Activated effector memory CD4-positive, alpha-beta T cell treated with anti-CD3 and anti-CD28 coated beads, Interleukin-2, amount 50 U/mL, for 16 hours (primary cell): ENCODE measurements around the gene RANBP2.
A peak's percentile ranks its signal among the peaks of the same experiment; 100 is the strongest.

ENCODE experiments used
- DNase-seq: peaks from one replicate; pipeline ENCODE4 v3.0.0-alpha.2; 2020

RANBP2 gene

GRCh38 chr2:108786008-108786353 lies 66.7 kb downstream of the RANBP2 start:
- no peak for DNase-seq

- peak; percentile 97 for DNase-seq
Observed at GRCh38 chr2:108786354-108787215, 67.3 kb downstream of the RANBP2 start, which contains the start of gene CCDC138. TSS of gene CCDC138 (plus strand) at chr2:108786771. CDS start at chr2:108786823, 52 bp downstream.

DNA sequence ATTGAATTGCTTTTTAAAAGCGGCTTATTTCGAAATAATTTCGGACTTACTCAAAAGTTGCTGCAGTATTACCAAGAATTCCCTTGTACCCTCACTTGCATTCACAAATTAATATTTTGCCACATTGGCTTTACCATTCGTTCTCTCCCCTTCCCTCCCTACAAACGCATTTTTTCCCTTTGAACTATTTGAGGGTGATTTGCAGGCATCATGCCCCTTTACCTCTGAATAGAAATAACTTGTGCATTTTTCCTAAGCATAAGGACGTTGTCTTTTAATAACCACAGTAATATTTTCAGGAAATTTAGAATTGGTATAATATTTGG lies 67.9 kb downstream of the RANBP2 start:
- DNase-seq = no peak

DNA sequence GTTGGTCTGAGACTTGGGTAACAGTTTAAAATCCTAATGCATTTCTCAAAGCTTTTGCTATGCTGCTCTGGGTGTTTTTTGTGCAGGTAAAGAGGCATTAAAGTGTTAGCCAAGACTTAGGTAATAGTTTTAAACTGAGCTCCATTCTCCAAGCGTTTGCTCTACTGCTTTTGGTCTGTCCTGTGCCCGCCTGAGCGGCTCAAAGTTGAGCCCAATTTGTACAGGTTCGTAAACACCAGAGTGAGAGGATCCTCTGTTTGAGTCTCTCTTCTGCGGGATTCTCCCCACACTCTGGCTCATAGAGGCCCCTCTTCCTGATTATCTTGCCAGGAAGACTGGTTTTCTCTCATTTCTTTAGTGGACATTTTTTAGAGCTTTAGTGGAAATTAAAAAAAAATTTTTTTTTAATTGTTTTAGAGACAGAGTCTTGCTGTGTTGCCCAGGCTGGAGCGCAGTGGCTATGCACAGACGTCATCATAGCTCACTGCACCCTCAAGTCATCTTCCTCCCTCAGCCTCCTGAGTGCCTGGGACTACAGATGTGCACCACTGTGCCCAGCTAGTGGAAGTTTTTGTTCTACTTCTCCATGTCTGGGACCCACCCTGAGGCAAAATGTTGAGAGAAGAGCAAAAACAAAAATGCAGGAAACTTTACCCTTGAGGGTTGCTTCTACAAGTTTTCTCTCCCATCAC lies 83.9 kb downstream of the RANBP2 start:
- DNase-seq = no peak

GRCh38 chr2:108805032-108805431 lies 85.8 kb downstream of the RANBP2 start:
- no peak for DNase-seq

GRCh38 chr2:108805782-108806181 lies 86.5 kb downstream of the RANBP2 start:
- DNase-seq = no peak

GRCh38 chr2:108806371-108807113 lies 87.3 kb downstream of the RANBP2 start:
- DNase-seq = no peak

DNA sequence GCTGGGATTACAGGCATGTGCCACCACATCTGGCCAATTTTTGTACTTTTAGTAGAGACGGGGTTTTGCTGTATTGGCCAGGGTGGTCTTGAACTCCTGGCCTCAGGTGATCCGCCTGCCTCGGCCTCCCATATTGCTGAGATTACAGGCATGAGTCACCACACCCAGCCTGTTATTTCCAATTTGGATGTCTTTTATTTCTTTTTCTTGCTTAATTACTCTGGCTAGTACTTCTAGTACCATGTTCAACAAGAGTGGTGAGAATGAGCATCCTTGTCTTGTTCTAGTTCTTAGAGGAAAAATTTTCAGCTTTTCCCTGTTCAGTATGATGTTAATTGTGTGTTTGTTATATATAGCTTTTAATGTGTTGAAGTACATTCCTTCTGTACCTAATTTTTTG lies 90.7 kb downstream of the RANBP2 start:
- DNase-seq = no peak

- DNase-seq = no peak
Observed at GRCh38 chr2:108810993-108811957, 92.0 kb downstream of the RANBP2 start.

- DNase-seq = no peak
Observed at GRCh38 chr2:108813732-108814131, 94.5 kb downstream of the RANBP2 start.

GRCh38 chr2:108820482-108820881 lies 101.2 kb downstream of the RANBP2 start:
- DNase-seq = no peak

DNA sequence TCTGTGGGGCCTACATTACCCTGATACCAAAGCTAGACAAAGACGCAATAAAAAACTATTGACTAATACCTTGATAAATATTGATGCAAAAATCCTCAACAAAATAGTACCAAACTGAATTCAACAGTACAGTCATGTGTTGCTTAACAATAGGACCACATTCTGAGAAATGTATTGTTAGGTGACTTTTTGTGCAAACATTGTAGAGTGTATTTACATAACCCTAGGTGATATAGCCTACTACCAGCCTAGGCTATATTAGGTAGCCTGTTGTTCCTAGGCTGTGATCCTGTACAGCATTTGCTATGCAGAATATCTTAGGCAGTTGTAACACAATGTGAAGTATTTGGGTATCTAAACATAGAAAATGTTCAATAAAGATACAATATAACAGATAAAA lies 104.0 kb downstream of the RANBP2 start:
- no peak for DNase-seq

GRCh38 chr2:108824316-108825070 lies 105.2 kb downstream of the RANBP2 start:
- DNase-seq = no peak

DNA sequence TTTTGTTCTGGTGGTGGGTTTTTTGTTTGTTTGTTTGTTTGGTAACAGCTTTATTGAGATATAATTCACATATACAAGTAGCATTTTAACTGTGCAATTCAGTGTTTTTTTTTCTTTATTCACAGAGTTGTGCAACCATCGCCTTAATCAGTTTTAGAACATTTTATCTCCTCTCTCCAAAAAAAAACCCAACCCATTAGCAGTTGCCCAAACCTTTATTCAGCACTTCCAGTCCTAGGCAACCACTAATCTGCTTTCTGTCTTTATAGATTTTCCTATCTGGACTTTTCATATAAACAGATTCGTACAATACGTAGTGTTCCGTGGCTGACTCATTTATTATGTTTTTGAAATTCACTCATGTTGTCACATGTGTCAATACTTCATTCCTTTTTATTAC lies 106.0 kb downstream of the RANBP2 start:
- DNase-seq = no peak

DNA sequence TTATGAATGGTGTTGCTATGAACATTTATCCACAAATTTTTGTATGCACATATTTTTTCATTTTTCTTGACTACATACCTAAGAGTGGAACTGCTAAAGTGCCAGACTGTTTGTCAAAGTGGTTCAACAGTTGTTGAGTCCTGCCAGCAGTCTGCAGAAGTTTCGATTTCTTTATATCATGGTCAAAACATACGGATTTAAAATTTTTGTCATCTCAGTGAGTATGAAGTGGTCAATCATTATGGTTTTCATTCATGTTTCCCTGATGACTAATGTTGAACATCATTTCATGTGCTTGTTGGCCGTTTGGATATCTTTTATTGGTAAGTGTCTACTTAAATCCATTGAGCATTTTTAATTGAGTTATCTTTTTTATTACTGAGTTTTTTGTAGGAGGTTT lies 106.5 kb downstream of the RANBP2 start:
- DNase-seq = no peak

- no peak for DNase-seq
Observed at GRCh38 chr2:108829578-108830310, 110.5 kb downstream of the RANBP2 start.

- DNase-seq = no peak
Observed at GRCh38 chr2:108833219-108833618, 113.9 kb downstream of the RANBP2 start.

- no peak for DNase-seq
Observed at GRCh38 chr2:108834620-108835019, 115.3 kb downstream of the RANBP2 start.

DNA sequence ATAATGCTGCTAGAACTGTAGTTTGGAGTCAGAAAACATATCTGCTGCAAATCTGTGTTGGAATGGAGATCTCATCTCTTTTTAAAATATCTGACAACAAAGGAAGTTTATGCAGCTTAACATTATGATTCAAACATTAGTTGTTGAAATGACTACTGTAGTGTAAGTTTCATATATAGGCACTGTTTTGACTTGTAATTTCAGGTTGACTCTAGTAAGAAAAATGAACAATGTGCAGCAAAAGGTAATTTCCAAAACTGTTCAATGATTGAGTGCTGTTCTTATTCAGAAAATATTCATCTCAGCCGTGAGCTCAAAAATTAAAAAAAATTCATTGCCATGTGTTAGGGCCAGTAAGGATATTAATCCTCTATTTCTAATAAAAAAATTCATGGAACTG lies 115.8 kb downstream of the RANBP2 start:
- DNase-seq = no peak
